PC-3 (cell line): ENCODE measurements around the gene SLC2A14. TPM values are rescaled to one million over a fixed set of nuclear protein-coding genes. Genes with fewer than 3 reads are reported as not detected.
"Not testable (repeated sequence)": the region's sequence is repeated elsewhere in the genome, so short reads cannot be mapped to it uniquely, and the experiment has no call there.

ENCODE experiments used
- ATAC-seq: fragments of 200-7000 bp; cut with Tn5 transposase; 2 replicates; pipeline ENCODE4 v1.9.1; 2020; ENCODE audit warnings: mild to moderate bottlenecking, moderate library complexity
- BruUV-seq: library from RNA; stranded (reverse); fragments of 400-500 nt; replicated peaks from 2 replicates; lab custom pipeline; 2021; lab: Mats Ljungman, UMichigan
- CTCF ChIA-PET: fragments of 300-600 bp; sonication (Branson Sonifier 250); formaldehyde crosslinking; loops from one replicate; lab custom pipeline; 2022; ENCODE audit warnings: antibody characterized with exemption; lab: Charles Lee
- POLR2A ChIA-PET: fragments of 300-600 bp; sonication (Branson Sonifier 250); formaldehyde crosslinking; loops from one replicate; lab custom pipeline; 2022; ENCODE audit warnings: antibody characterized with exemption; ENCODE audit not compliant: unreplicated experiment; lab: Charles Lee
- DNase-seq: peaks from one replicate; pipeline ENCODE4 v3.0.0-alpha.2; 2015
- H2AFZ ChIP-seq: fragments of 300-600 bp; sonication (generic); 2 replicates; pipeline ENCODE4 v1.6.0; 2016; ENCODE audit warnings: antibody characterized with exemption, low read length
- H3F3A ChIP-seq: fragments of 300-600 bp; sonication (generic); one replicate; pipeline ENCODE4 v1.6.0; 2017; ENCODE audit warnings: antibody characterized with exemption, low read length, control low read depth, mild to moderate bottlenecking; ENCODE audit not compliant: unreplicated experiment
- H3K27ac ChIP-seq: fragments of 300-600 bp; sonication (generic); 2 replicates; pipeline ENCODE4 v1.5.1; 2016; ENCODE audit warnings: mild to moderate bottlenecking, low read length
- H3K27me3 ChIP-seq: fragments of 300-600 bp; sonication (generic); 2 replicates; pipeline ENCODE4 v1.6.1; 2016; ENCODE audit warnings: low read length, mixed read lengths
- H3K36me3 ChIP-seq: fragments of 300-600 bp; sonication (generic); 2 replicates; pipeline ENCODE4 v1.6.1; 2016; ENCODE audit warnings: low read depth, mixed run types, low read length, mixed read lengths
- H3K4me1 ChIP-seq: fragments of 300-600 bp; sonication (generic); 2 replicates; pipeline ENCODE4 v1.5.1; 2016; ENCODE audit warnings: low read length; ENCODE audit not compliant: insufficient read depth
- H3K4me2 ChIP-seq: fragments of 300-600 bp; sonication (generic); 2 replicates; pipeline ENCODE4 v1.6.0; 2016; ENCODE audit warnings: low read length
- H3K4me3 ChIP-seq: fragments of 300-600 bp; sonication (generic); 2 replicates; pipeline ENCODE4 v1.5.1; 2016; ENCODE audit warnings: mild to moderate bottlenecking, low read length, mixed read lengths
- H3K79me2 ChIP-seq: fragments of 300-600 bp; sonication (generic); 2 replicates; pipeline ENCODE4 v1.6.1; 2017; ENCODE audit warnings: low read length, mixed read lengths
- H3K9ac ChIP-seq: fragments of 300-600 bp; sonication (generic); 2 replicates; pipeline ENCODE4 v1.6.0; 2016; ENCODE audit warnings: mild to moderate bottlenecking, low read length
- H3K9me2 ChIP-seq: fragments of 300-600 bp; sonication (generic); replicated peaks from 2 replicates; pipeline ENCODE4 v1.6.1; 2016; ENCODE audit warnings: mixed run types, low read length, mixed read lengths
- H3K9me3 ChIP-seq: fragments of 300-600 bp; sonication (generic); 2 replicates; pipeline ENCODE4 v1.6.1; 2016; ENCODE audit warnings: low read length, mixed read lengths
- H4K20me1 ChIP-seq: fragments of 300-600 bp; sonication (generic); 2 replicates; pipeline ENCODE4 v1.6.1; 2016; ENCODE audit warnings: low read length, mixed read lengths
- EZH2 ChIP-seq: fragments of 300-600 bp; sonication (generic); IDR thresholded peaks from one replicate; pipeline ENCODE4 v1.6.1; 2017; ENCODE audit warnings: antibody characterized with exemption, mild to moderate bottlenecking, low read length; ENCODE audit not compliant: unreplicated experiment
- EZH2phosphoT487 ChIP-seq: fragments of 300-600 bp; sonication (generic); IDR thresholded peaks from 2 replicates; pipeline ENCODE4 v1.6.1; 2018; ENCODE audit warnings: mild to moderate bottlenecking, antibody characterized with exemption, low read length, borderline replicate concordance
- intact Hi-C: fragments of 100-400 bp; cut with micrococcal nuclease; formaldehyde crosslinking; loops from 2 replicates; pipeline ENCODE4 v1.9.0; 2023
- total RNA-seq: library from RNA; depleted of rRNA; stranded (reverse); fragments of >200 nt; gene quantifications from 2 replicates; pipeline ENCODE4 v1.2.3, GENCODE V29; 2014
- TF ChIP-seq, protein P1 (sequence below): fragments of 300-600 bp; sonication (generic); conservative IDR thresholded peaks from 2 replicates; pipeline ENCODE4 v1.5.1; 2017; ENCODE audit warnings: antibody characterized with exemption, low read depth, mild to moderate bottlenecking, low read length

The SLC2A14 gene
- total RNA-seq, 1 experiment from 2014 or later: not detected

DNA sequence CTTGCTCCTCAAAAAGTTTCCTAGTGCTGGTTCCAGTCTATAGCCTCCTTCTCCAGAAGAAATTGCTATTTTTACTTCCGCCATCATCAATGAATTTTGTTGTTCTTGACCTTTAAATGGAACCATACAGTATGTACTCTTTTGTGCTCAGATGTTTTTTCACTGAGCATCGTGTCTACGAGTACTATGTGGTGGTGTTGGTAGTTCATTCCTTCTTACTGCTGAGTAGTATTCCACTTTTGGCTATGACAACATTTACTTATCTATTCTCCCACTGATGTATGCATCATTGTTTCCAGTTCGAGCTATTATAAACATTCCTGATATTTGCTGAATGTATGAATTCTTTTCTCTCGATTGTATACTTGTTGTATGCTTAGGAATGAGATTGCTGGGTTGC, 28.6 kb downstream of the SLC2A14 start:
- no peaks in the 10 kb centered on the region for H3K9me3 ChIP-seq
- ATAC-seq: no peak
- H3K4me3 ChIP-seq: no peak overlapping the region
- H3K4me1 ChIP-seq: no peaks in the 10 kb centered on the region
- H3K79me2 ChIP-seq: no peaks in the 10 kb centered on the region
- TF ChIP-seq EZH2: no peak
- no peak for TF ChIP-seq EZH2phosphoT487
- TF ChIP-seq, protein P1, sequence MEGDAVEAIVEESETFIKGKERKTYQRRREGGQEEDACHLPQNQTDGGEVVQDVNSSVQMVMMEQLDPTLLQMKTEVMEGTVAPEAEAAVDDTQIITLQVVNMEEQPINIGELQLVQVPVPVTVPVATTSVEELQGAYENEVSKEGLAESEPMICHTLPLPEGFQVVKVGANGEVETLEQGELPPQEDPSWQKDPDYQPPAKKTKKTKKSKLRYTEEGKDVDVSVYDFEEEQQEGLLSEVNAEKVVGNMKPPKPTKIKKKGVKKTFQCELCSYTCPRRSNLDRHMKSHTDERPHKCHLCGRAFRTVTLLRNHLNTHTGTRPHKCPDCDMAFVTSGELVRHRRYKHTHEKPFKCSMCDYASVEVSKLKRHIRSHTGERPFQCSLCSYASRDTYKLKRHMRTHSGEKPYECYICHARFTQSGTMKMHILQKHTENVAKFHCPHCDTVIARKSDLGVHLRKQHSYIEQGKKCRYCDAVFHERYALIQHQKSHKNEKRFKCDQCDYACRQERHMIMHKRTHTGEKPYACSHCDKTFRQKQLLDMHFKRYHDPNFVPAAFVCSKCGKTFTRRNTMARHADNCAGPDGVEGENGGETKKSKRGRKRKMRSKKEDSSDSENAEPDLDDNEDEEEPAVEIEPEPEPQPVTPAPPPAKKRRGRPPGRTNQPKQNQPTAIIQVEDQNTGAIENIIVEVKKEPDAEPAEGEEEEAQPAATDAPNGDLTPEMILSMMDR: no peak
- no peak for DNase-seq
- ChIA-PET POLR2A (interaction anchor here (0.7 kb wide), 1 partner anchor 167 kb away, joined by 3 read pairs; no protein-coding TSS in a partner anchor), CTCF (no interaction called here)
- no peak overlapping the region for H3K9ac ChIP-seq
- no peaks in the 10 kb centered on the region for H3K9me2 ChIP-seq
- H3K4me2 ChIP-seq: no peak overlapping the region
- H3K27ac ChIP-seq: no peak overlapping the region
- H3K36me3 ChIP-seq: no peaks in the 10 kb centered on the region
- H2AFZ ChIP-seq: no peak overlapping the region
- no peaks in the 10 kb centered on the region for H3F3A ChIP-seq
- no peaks in the 10 kb centered on the region for H4K20me1 ChIP-seq
- H3K27me3 ChIP-seq: peaks cover 9% of the 10 kb centered on the region; the same call in 1 of the 2 replicates
- intact Hi-C loops: no loop called here
- BruUV-seq: no TSS peak

DNA sequence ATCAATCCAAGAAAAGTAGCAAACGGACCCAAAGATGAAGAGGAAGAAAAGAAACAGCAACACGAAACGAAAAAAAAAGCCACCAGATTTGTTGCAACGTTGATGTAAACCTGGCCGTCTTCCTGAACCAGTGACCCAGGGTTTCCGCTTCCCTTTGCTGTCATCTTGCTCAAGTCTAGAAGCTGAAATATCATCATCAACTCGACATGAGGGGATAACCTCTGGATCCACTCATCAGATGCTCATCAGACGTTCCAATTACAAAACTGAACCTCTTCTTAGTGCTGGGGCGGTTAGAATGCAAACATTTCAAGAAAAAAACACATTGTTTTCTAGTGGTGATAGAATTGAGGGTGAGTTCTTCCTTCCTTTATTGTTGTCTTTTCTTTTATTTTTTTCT, 29.1 kb downstream of the SLC2A14 start:
- H3K79me2 ChIP-seq, H3K27ac ChIP-seq, H3K36me3 ChIP-seq, H3K9ac ChIP-seq, H3K9me2 ChIP-seq, H3K4me3 ChIP-seq, H3K4me1 ChIP-seq, H2AFZ ChIP-seq, H3K4me2 ChIP-seq, ATAC-seq, POLR2A ChIA-PET, H4K20me1 ChIP-seq, H3K9me3 ChIP-seq, BruUV-seq, H3K27me3 ChIP-seq, H3F3A ChIP-seq, intact Hi-C loops, DNase-seq, CTCF ChIA-PET: not testable (repeated sequence)

GRCh38 chr12:7843149-7843548, 29.6 kb downstream of the SLC2A14 start:
- intact Hi-C loops: not testable (repeated sequence)

DNA sequence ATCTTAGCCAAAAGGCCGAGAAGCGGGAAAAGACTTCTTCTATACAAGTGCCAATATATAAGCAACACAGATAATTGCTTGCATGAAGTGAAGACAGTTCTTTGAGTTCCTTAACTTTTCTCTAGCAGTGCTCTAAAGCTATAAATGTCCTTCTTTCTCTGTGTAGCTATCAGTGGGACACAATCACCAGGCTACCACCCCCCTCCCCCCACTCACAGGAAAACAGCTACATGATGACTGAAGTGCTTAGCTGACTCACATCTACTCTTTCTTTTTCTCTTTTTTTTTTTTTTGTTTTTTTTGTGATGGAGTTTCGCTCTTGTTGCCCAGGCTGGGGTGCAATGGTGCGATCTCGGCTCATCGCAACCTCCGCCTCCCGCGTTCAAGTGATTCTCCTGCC, 30.3 kb downstream of the SLC2A14 start:
- POLR2A ChIA-PET, H3F3A ChIP-seq, H2AFZ ChIP-seq, H3K9me3 ChIP-seq, H3K4me3 ChIP-seq, DNase-seq, H3K79me2 ChIP-seq, H3K9me2 ChIP-seq, H4K20me1 ChIP-seq, BruUV-seq, H3K9ac ChIP-seq, intact Hi-C loops, H3K4me1 ChIP-seq, H3K36me3 ChIP-seq, H3K27me3 ChIP-seq, ATAC-seq, CTCF ChIA-PET, H3K27ac ChIP-seq, H3K4me2 ChIP-seq: not testable (repeated sequence)

More at GRCh38 chr12:7843149-7843548, 29.6 kb downstream of the SLC2A14 start:
- H3K27me3 ChIP-seq, CTCF ChIA-PET, POLR2A ChIA-PET, ATAC-seq, H3K4me1 ChIP-seq, H3K36me3 ChIP-seq, H3K9me2 ChIP-seq, H3K4me2 ChIP-seq, H4K20me1 ChIP-seq, H3K9me3 ChIP-seq, H3K79me2 ChIP-seq, H3K4me3 ChIP-seq, H3F3A ChIP-seq, H3K27ac ChIP-seq, H2AFZ ChIP-seq, H3K9ac ChIP-seq, BruUV-seq, DNase-seq: not testable (repeated sequence)

GRCh38 chr12:7839848-7840247, 32.9 kb downstream of the SLC2A14 start:
- H3K4me2 ChIP-seq, H3K9ac ChIP-seq, H3K4me3 ChIP-seq, POLR2A ChIA-PET, ATAC-seq, H2AFZ ChIP-seq, H3K79me2 ChIP-seq, H3K9me3 ChIP-seq, H3K27me3 ChIP-seq, intact Hi-C loops, CTCF ChIA-PET, H3K4me1 ChIP-seq, H3K36me3 ChIP-seq, H3K27ac ChIP-seq, H3F3A ChIP-seq, DNase-seq, H3K9me2 ChIP-seq, BruUV-seq, H4K20me1 ChIP-seq: not testable (repeated sequence)

GRCh38 chr12:7839226-7839625, 33.5 kb downstream of the SLC2A14 start:
- ATAC-seq, DNase-seq, POLR2A ChIA-PET, H2AFZ ChIP-seq, H3K27me3 ChIP-seq, H3K4me1 ChIP-seq, H3K4me3 ChIP-seq, H3K9me3 ChIP-seq, H3K79me2 ChIP-seq, intact Hi-C loops, H3K9me2 ChIP-seq, CTCF ChIA-PET, H3K36me3 ChIP-seq, H3K9ac ChIP-seq, H3K27ac ChIP-seq, BruUV-seq, H3K4me2 ChIP-seq, H3F3A ChIP-seq, H4K20me1 ChIP-seq: not testable (repeated sequence)
